Endothelial cell of umbilical vein (primary cell): ENCODE results near the gene SRCIN1. TPM values are rescaled to one million over a fixed set of nuclear protein-coding genes. Genes with fewer than 3 reads are reported as not detected.

Experiments used
- BruUV-seq: library from RNA; stranded (reverse); fragments of 400-500 nt; replicated peaks from 2 replicates; lab custom pipeline; 2021; lab: Mats Ljungman, UMichigan
- CTCF ChIA-PET: fragments of 300-600, 350-600 bp; sonication (Branson Sonifier 250); formaldehyde crosslinking; loops from one replicate; lab custom pipeline; 2021; ENCODE audit warnings: antibody characterized with exemption, inconsistent platforms; lab: Charles Lee
- POLR2A ChIA-PET: fragments of 300-600, 350-600 bp; sonication (Branson Sonifier 250); formaldehyde crosslinking; loops from one replicate; lab custom pipeline; 2021; ENCODE audit warnings: antibody characterized with exemption, inconsistent platforms; lab: Charles Lee
- DNase-seq: peaks from one replicate; pipeline ENCODE4 v3.0.0-alpha.2; 2011; ENCODE audit warnings: low read depth, low spot score
- FAIRE-seq: peaks from 2 replicates; lab custom pipeline; 2011; peaks lifted over from hg19 to GRCh38; lab: Jason Lieb, UNC
- H2AFZ ChIP-seq: 2 replicates; pipeline ENCODE4 v1.6.0; 2012; ENCODE audit warnings: low read depth, low read length, control low read depth, inconsistent platforms
- H3K27ac ChIP-seq: 2 replicates; pipeline ENCODE4 v1.5.1; 2011; ENCODE audit warnings: low read depth, mild to moderate bottlenecking, control low read depth, low read length, moderate library complexity; ENCODE audit not compliant: insufficient read depth
- H3K27me3 ChIP-seq, 2 experiments: 2 replicates each; pipeline versions ENCODE4 v1.6.0 to v1.6.1; 2011; ENCODE audit warnings: low read length in 2 of 2, mixed read lengths in 1 of 2; ENCODE audit not compliant: control insufficient read depth in 2 of 2, insufficient read depth in 2 of 2
- H3K36me3 ChIP-seq, 2 experiments: 2 replicates in 1 of 2; 3 replicates in 1 of 2; pipeline ENCODE4 v1.5.1; 2011; ENCODE audit warnings: low read length in 2 of 2, mild to moderate bottlenecking in 1 of 2, moderate library complexity in 1 of 2; ENCODE audit not compliant: control insufficient read depth in 2 of 2, insufficient read depth in 2 of 2; ENCODE audit errors: extremely low read depth in 1 of 2
- H3K4me1 ChIP-seq: 3 replicates; pipeline ENCODE4 v1.5.1; 2011; ENCODE audit warnings: mild to moderate bottlenecking, low read length; ENCODE audit not compliant: control insufficient read depth, insufficient read depth; ENCODE audit errors: extremely low read depth
- H3K4me2 ChIP-seq: 2 replicates; pipeline ENCODE4 v1.6.1; 2011; ENCODE audit warnings: low read length, control low read depth, mixed read lengths; ENCODE audit not compliant: insufficient read depth
- H3K4me3 ChIP-seq, 3 experiments: fragments of 200-600 bp in 1 of 3; sonication (generic), shearing (Covaris generic) in 1 of 3; replicated peaks in 1 of 3; 2 replicates each; pipeline ENCODE4 v1.5.1; 2011 to 2016; ENCODE audit warnings: control low read depth in 3 of 3, low read length in 3 of 3, mild to moderate bottlenecking in 2 of 3, inconsistent platforms in 1 of 3, low read depth in 1 of 3, moderate library complexity in 1 of 3; ENCODE audit not compliant: insufficient read depth in 1 of 3
- H3K79me2 ChIP-seq: 2 replicates; pipeline ENCODE4 v1.6.0; 2012; ENCODE audit warnings: low read length, inconsistent platforms; ENCODE audit not compliant: control insufficient read depth, insufficient read depth
- H3K9ac ChIP-seq: replicated peaks from 2 replicates; pipeline ENCODE3; 2011; ENCODE audit warnings: low read length, control low read depth; ENCODE audit not compliant: insufficient read depth; ENCODE audit errors: extremely low read depth
- H3K9me1 ChIP-seq: replicated peaks from 3 replicates; pipeline ENCODE4 v1.6.0; 2011; ENCODE audit warnings: mild to moderate bottlenecking, low read length; ENCODE audit not compliant: control insufficient read depth, insufficient read depth; ENCODE audit errors: extremely low read depth
- H3K9me3 ChIP-seq: replicated peaks from 2 replicates; pipeline ENCODE4 v1.5.1; 2012; ENCODE audit warnings: low read length, inconsistent platforms; ENCODE audit not compliant: control insufficient read depth, insufficient read depth
- H4K20me1 ChIP-seq: replicated peaks from 2 replicates; pipeline ENCODE3; 2011; ENCODE audit warnings: mild to moderate bottlenecking, low read length; ENCODE audit not compliant: control insufficient read depth, insufficient read depth; ENCODE audit errors: extremely low read depth
- EZH2 ChIP-seq: IDR thresholded peaks from 2 replicates; pipeline ENCODE4 v1.6.1; 2012; ENCODE audit warnings: borderline replicate concordance, low read depth, mild to moderate bottlenecking, moderate library complexity, low read length, inconsistent platforms; ENCODE audit not compliant: severe bottlenecking
- FOS ChIP-seq: IDR thresholded peaks from 2 replicates; pipeline ENCODE4 v1.6.1; 2011; ENCODE audit warnings: mild to moderate bottlenecking, low read length, moderate library complexity, borderline replicate concordance; ENCODE audit not compliant: insufficient read depth
- GATA2 ChIP-seq: IDR thresholded peaks from 2 replicates; pipeline ENCODE4 v1.7.0; 2011; ENCODE audit warnings: low read depth, mild to moderate bottlenecking, moderate library complexity, mixed read lengths, low read length; ENCODE audit not compliant: insufficient read length, insufficient read depth
- MYC ChIP-seq: IDR thresholded peaks from one replicate; pipeline ENCODE4 v1.6.1; 2011; ENCODE audit warnings: mild to moderate bottlenecking, low read depth, low read length
- POLR2A ChIP-seq: IDR thresholded peaks from 2 replicates; pipeline ENCODE4 v1.6.1; 2012; ENCODE audit warnings: low read depth, mild to moderate bottlenecking, control low read depth, low read length
- POLR2AphosphoS5 ChIP-seq: IDR thresholded peaks from 2 replicates; pipeline ENCODE4 v1.6.1; 2012; ENCODE audit warnings: low read depth, mild to moderate bottlenecking, control low read depth, low read length, moderate library complexity; ENCODE audit not compliant: insufficient read depth
- dilution Hi-C: fragments of 300-500 bp; cut with MboI; formaldehyde crosslinking; loops from one replicate; pipeline ENCODE4 v1.15.0; 2019; ENCODE audit warnings: low sequenced_read_pairs; ENCODE audit not compliant: extremely low pct_ligation_motif_present
- intact Hi-C: fragments of 100-400 bp; cut with micrococcal nuclease; formaldehyde crosslinking; loops from one replicate; pipeline ENCODE4 v1.10.0; 2022
- polyA plus RNA-seq, 4 experiments: library from polyadenylated mRNA; depleted of rRNA in 3 of 4; stranded (reverse) in 3 of 4; unstranded in 1 of 4; fragments of >200 nt; gene quantifications; 2 replicates each; pipeline versions ENCODE4 v1.2.1 to v1.2.3, GENCODE V29; 2011 to 2012; ENCODE audit warnings: missing spikeins in 1 of 4
- total RNA-seq: library from RNA; stranded (reverse); gene quantifications from 2 replicates; pipeline ENCODE4 v1.2.3, GENCODE V29; 2021
- TF ChIP-seq, protein P1 (sequence below): IDR thresholded peaks from 2 replicates; pipeline ENCODE4 v1.6.1; 2011; ENCODE audit not compliant: insufficient read depth, insufficient read length
- TF ChIP-seq, protein P2 (sequence below), 2 donors: IDR thresholded peaks; 1 replicate in 1 of 2; 2 replicates in 1 of 2; pipeline ENCODE4 v1.5.1; 2011; ENCODE audit warnings: low read length in 2 of 2, mild to moderate bottlenecking in 2 of 2, moderate library complexity in 2 of 2, control low read depth in 1 of 2, inconsistent platforms in 1 of 2, low read depth in 1 of 2; ENCODE audit not compliant: insufficient read depth in 1 of 2; ENCODE audit errors: extremely low read depth in 1 of 2

The SRCIN1 gene
- total and polyA plus RNA-seq, 2 donors (not counting 3 experiments of a cell fraction or from before 2014, with no cell fraction given): 0.15 to 0.35 TPM

DNA sequence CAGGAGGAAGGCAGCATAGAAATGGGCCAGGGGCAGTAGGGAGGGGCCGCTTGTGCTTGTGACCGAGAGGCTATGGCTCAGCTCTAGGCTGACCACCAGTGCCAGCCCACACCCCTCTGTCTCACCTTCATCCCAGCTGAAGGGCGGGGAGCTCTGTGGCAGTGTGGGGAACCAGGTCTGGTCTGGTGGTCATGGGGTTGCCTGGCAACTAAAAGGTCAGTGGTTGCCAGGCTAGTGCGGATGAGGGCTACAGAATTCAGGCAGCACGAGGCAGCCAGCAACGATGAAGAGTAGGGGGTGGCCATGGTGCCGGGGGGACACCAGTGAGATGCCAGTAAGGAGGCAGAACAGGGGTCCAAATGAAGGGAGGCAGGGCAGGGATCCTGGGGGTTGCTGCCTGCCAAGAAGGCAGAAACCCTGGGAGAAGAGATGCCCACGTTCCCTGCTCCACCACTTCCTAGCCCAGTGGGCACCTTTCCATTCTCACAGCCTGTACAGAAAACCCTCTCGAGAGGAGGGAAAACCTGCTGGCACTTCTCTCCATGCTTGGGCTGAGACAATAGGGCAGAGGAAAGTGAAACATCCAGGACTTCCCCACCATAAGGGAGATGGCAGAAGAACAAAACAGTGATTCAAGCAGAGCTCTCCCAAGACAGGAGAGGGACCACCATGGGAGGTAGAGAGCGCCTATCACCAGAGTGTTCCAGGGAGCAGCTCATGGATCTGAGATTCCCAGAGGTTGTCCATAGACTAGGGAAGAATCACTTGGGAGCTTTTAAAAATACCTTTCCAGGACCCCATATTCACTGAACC lies 39.7 kb downstream of the SRCIN1 start:
- Histone ChIP-seq H3K9ac (no peak overlapping the region), H3K4me3 (no peak overlapping the region), H3K27me3 (peaks cover 54 to 66% of the 10 kb centered on the region in 2 experiments), H3K27ac (no peak overlapping the region), H3K36me3 (no peaks in the 10 kb centered on the region), H4K20me1 (no peaks in the 10 kb centered on the region), H2AFZ (no peak overlapping the region), H3K4me2 (no peak overlapping the region), H3K9me1 (no peaks in the 10 kb centered on the region), H3K4me1 (no peaks in the 10 kb centered on the region), H3K79me2 (no peaks in the 10 kb centered on the region), H3K9me3 (no peaks in the 10 kb centered on the region)
- BruUV-seq: no TSS peak
- ChIA-PET POLR2A (interaction anchor here (0.7 kb wide), 1 partner anchor 26 kb away, joined by 3 read pairs; no protein-coding TSS in a partner anchor), CTCF (interaction anchor here (0.6 to 1.7 kb wide), 5 partner anchors 8 to 217 kb away, joined by 3 to 11 read pairs (median 3); no protein-coding TSS in a partner anchor)
- no peak for DNase-seq
- TF ChIP-seq FOS: no peak
- no peak for TF ChIP-seq MYC
- no peak for TF ChIP-seq POLR2A
- TF ChIP-seq, protein P1, sequence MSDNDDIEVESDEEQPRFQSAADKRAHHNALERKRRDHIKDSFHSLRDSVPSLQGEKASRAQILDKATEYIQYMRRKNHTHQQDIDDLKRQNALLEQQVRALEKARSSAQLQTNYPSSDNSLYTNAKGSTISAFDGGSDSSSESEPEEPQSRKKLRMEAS: no peak
- no peak for TF ChIP-seq EZH2
- no peak for TF ChIP-seq GATA2
- TF ChIP-seq, protein P2, sequence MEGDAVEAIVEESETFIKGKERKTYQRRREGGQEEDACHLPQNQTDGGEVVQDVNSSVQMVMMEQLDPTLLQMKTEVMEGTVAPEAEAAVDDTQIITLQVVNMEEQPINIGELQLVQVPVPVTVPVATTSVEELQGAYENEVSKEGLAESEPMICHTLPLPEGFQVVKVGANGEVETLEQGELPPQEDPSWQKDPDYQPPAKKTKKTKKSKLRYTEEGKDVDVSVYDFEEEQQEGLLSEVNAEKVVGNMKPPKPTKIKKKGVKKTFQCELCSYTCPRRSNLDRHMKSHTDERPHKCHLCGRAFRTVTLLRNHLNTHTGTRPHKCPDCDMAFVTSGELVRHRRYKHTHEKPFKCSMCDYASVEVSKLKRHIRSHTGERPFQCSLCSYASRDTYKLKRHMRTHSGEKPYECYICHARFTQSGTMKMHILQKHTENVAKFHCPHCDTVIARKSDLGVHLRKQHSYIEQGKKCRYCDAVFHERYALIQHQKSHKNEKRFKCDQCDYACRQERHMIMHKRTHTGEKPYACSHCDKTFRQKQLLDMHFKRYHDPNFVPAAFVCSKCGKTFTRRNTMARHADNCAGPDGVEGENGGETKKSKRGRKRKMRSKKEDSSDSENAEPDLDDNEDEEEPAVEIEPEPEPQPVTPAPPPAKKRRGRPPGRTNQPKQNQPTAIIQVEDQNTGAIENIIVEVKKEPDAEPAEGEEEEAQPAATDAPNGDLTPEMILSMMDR (IDR thresholded peaks at IDR 0.05; ENCODE audit: extremely low read depth in 1 of 2, insufficient read depth in 1 of 2, low read depth in 1 of 2, low read length in 2 of 2): no peak
- TF ChIP-seq POLR2AphosphoS5: no peak
- intact Hi-C loops (no loop called here), dilution Hi-C loops (no loop called here)
- FAIRE-seq: no peak
